Measurements from ENCODE around the gene DNAJB11.

GRCh38 chr3:186566772-186567071 lies 3.8 kb upstream of the DNAJB11 start:
- no peak for TF ChIP-seq POLR2A (IDR thresholded peaks at IDR 0.05)
- TF ChIP-seq CTCF (IDR thresholded peaks at IDR 0.05), result no peak
